K562 (cell line): ENCODE measurements around the gene SPEM1. TPM values are rescaled to one million over a fixed set of nuclear protein-coding genes. Genes with fewer than 3 reads are reported as not detected.

Experiments used
- ARID4B ChIP-seq: sonication (generic); formaldehyde crosslinking; IDR thresholded peaks from 2 replicates; pipeline ENCODE4 v1.8.0; 2022; ENCODE audit warnings: mild to moderate bottlenecking, missing genetic modification reagents
- CUX1 ChIP-seq: fragments of 200-800 bp; sonication (Bioruptor generic); IDR thresholded peaks from 2 replicates; pipeline ENCODE4 v1.6.1; 2016; ENCODE audit warnings: missing genetic modification characterization, missing compliant biosample characterization
- EP300 ChIP-seq: IDR thresholded peaks from 2 replicates; pipeline ENCODE4 v1.6.1; 2012; ENCODE audit warnings: low read length, improper control_type of control experiment
- KLF1 ChIP-seq: fragments of 450-650 bp; IDR thresholded peaks from 2 replicates; pipeline ENCODE4 v1.6.1; 2016; ENCODE audit warnings: missing genetic modification characterization, missing compliant biosample characterization
- MBD1 ChIP-seq: fragments of 250-450 bp; sonication (Bioruptor Pico); IDR thresholded peaks from 2 replicates; pipeline ENCODE4 v1.8.0; 2022; ENCODE audit warnings: inconsistent platforms
- POLR2H ChIP-seq: IDR thresholded peaks from 2 replicates; pipeline ENCODE4 v1.6.1; 2016; ENCODE audit warnings: missing genetic modification characterization, low read depth, mild to moderate bottlenecking, control low read depth, missing compliant biosample characterization, moderate library complexity
- RAD51 ChIP-seq: fragments of 450-650 bp; IDR thresholded peaks from 2 replicates; pipeline ENCODE4 v1.7.1; 2016; ENCODE audit warnings: low read depth, mild to moderate bottlenecking, borderline replicate concordance
- YY1 ChIP-seq, 3 experiments: IDR thresholded peaks; 2 replicates each; pipeline ENCODE4 v1.6.1; 2011; ENCODE audit warnings: low read length in 2 of 3, mild to moderate bottlenecking in 2 of 3, moderate library complexity in 2 of 3, borderline replicate concordance in 1 of 3, control low read depth in 1 of 3, low read depth in 1 of 3; ENCODE audit not compliant: insufficient read depth in 3 of 3, insufficient replicate concordance in 2 of 3, control insufficient read depth in 1 of 3, insufficient read length in 1 of 3; ENCODE audit errors: extremely low read depth in 1 of 3
- ZNF174 ChIP-seq: fragments of 250-450 bp; sonication (Bioruptor Pico); IDR thresholded peaks from 2 replicates; pipeline ENCODE4 v1.4.0; 2020; ENCODE audit warnings: mild to moderate bottlenecking
- ZNF444 ChIP-seq: fragments of 250-450 bp; sonication (Bioruptor Pico); IDR thresholded peaks from 2 replicates; pipeline ENCODE4 v1.4.0; 2020; ENCODE audit warnings: mild to moderate bottlenecking, moderate library complexity
- polyA plus RNA-seq, 8 experiments: library from polyadenylated mRNA; depleted of rRNA in 4 of 8; stranded (reverse) in 5 of 8; unstranded in 3 of 8; fragments of >200 nt; fragmentation: Nextera tagmentation in 2 of 8; fragmentation: Illumina TruSeq in 1 of 8; extraction: Ambion mirVana in 2 of 8; extraction: Trizol in 1 of 8; gene quantifications; 2 replicates each; pipeline versions ENCODE4 v1.2.1 to v1.2.3, GENCODE V29; 2011 to 2014; ENCODE audit warnings: inconsistent platforms in 1 of 8, missing spikeins in 1 of 8
- total RNA-seq, 7 experiments: library from RNA; depleted of rRNA in 6 of 7; stranded (reverse); fragments of >200 nt in 6 of 7; fragmentation: Illumina TruSeq in 2 of 7; extraction: Trizol in 2 of 7; gene quantifications; 2 replicates each; pipeline versions ENCODE4 v1.2.1 to v1.2.3, GENCODE V29; 2011 to 2021; ENCODE audit warnings: low replicate concordance in 1 of 7

Gene SPEM1
- total and polyA plus RNA-seq, 9 of the 15 experiments (the other 6 are each of a cell fraction or from before 2014, with no cell fraction given) = not detected

GRCh38 chr17:7370853-7371252 lies 49.3 kb upstream of the SPEM1 start (continued):
- TF ChIP-seq ARID4B (CRISPR knock-in tag) (no peak), ZNF174 (CRISPR knock-in tag) (no peak), EP300 (no peak), CUX1 (CRISPR knock-in tag) (no peak), MBD1 (CRISPR knock-in tag) (no peak), YY1 (IDR thresholded peaks at IDR 0.05; ENCODE audit: borderline replicate concordance in 1 of 3, control insufficient read depth in 1 of 3, extremely low read depth in 1 of 3, insufficient read depth in 3 of 3, insufficient read length in 1 of 3, insufficient replicate concordance in 2 of 3, low read depth in 1 of 3, low read length in 2 of 3) (no peak), RAD51 (no peak), ZNF444 (CRISPR knock-in tag) (no peak), KLF1 (tag) (no peak), POLR2H (no peak)
